Activated T-cell treated with anti-CD3 and anti-CD28 coated beads, Interleukin-2, amount 50 U/mL, for 24 hours (primary cell): ENCODE data around the gene C4orf54.

Experiments
- DNase-seq: peaks from one replicate; pipeline ENCODE4 v3.0.0-alpha.2; 2020
- H3K27ac Mint-ChIP-seq: 2 replicates; pipeline ENCODE4 v1.8.0; 2020; ENCODE audit warnings: mild to moderate bottlenecking, mixed read lengths
- H3K27me3 Mint-ChIP-seq: 2 replicates; pipeline ENCODE4 v1.8.0; 2020; ENCODE audit warnings: mixed read lengths
- H3K36me3 Mint-ChIP-seq: 2 replicates; pipeline ENCODE4 v1.8.0; 2020; ENCODE audit warnings: low read depth, mixed read lengths
- H3K4me1 Mint-ChIP-seq: 2 replicates; pipeline ENCODE4 v1.8.0; 2020; ENCODE audit warnings: low read depth, mixed read lengths
- H3K4me3 Mint-ChIP-seq: 2 replicates; pipeline ENCODE4 v1.8.0; 2020; ENCODE audit warnings: mild to moderate bottlenecking, moderate library complexity, mixed read lengths
- H3K9me3 Mint-ChIP-seq: 2 replicates; pipeline ENCODE4 v1.8.0; 2020; ENCODE audit warnings: mixed read lengths

Gene C4orf54

DNA sequence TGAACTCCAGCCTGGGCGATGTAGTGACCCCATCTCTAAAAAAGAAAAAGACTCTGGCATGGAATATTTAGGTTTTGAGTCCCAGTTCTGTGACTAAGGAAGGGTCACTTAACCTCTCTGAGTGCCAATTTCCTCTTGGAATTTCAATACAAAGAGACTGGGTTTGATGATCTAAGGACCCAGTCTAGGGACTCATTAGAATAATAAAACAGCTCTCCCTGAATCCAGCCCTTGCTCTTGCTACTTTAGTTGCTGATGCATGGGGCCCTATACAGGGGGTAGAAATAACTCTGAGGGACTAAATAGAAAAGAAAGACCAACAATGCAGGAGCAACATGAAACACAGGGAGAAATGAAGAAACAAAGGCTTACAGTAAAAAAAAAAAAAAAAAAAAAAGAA lies 12.6 kb downstream of the C4orf54 start:
- Mint-ChIP-seq H3K4me3 (no peak overlapping the region), H3K4me1 (no peaks in the 10 kb centered on the region), H3K27me3 (peaks cover 9% of the 10 kb centered on the region), H3K9me3 (no peaks in the 10 kb centered on the region), H3K27ac (no peak overlapping the region), H3K36me3 (no peaks in the 10 kb centered on the region)
- DNase-seq, result no peak

DNA sequence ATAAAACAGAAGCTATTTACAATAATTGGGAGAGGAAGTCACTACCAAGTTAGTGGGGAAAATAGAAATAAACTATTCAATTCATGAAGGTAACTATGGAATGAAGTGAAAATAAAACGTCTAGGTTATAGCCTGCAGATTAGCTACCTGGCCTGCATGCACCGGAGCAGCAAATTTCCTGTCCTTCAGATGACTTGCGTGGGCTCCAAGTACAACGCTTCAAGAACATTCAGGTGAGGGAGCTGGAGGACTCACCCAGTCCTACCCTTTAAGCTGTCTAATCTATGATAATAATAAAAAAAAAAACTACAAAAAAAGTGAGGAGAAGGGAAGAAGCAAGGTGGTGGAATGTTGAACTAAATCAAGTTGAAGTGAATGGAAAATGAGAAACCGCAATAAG lies 13.2 kb downstream of the C4orf54 start:
- Mint-ChIP-seq H3K36me3 (no peaks in the 10 kb centered on the region), H3K4me3 (no peak overlapping the region), H3K4me1 (no peaks in the 10 kb centered on the region), H3K9me3 (no peaks in the 10 kb centered on the region), H3K27me3 (peaks cover 8% of the 10 kb centered on the region), H3K27ac (no peak overlapping the region)
- DNase-seq, result no peak

DNA sequence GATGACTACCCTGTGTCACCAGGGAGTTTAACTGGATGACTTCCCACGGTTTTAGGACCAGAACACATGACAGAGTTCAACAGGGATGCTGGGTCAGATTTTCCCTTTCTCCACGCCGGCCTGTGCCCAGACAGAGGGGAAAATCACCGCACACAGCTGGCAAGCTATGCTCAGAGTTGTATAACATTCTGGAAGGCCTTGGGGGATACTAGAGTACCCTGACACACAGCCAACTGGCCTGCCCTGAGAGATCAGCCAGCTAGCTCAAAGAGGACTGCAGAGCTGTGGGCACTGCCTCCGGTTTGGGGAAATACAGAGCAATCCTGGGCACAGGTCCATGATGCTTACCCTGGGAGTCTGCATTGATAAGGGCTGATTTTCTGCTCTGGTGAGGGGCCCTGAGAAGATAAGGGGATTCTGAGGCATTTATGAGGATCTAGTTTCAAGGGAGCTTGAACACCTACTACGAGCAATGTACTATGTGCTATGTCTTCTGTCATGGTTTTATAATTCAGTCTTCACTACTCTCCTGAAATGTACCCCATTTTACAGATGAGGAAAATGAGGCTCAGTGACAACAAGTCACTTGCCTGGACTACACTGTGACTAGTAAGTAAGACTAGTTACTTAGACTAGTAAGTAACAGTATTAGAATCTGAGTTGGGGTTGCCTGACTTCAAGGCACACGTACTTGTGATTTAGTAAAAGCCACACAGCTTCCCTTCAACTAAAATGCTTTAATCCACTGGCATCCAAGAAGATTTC lies 14.7 kb downstream of the C4orf54 start:
- H3K36me3 Mint-ChIP-seq, result no peaks in the 10 kb centered on the region
- H3K9me3 Mint-ChIP-seq, result no peaks in the 10 kb centered on the region
- no peaks in the 10 kb centered on the region for H3K4me1 Mint-ChIP-seq
- no peak overlapping the region for H3K27ac Mint-ChIP-seq
- H3K27me3 Mint-ChIP-seq, result peaks cover 8% of the 10 kb centered on the region
- no peak for DNase-seq
- no peak overlapping the region for H3K4me3 Mint-ChIP-seq

DNA sequence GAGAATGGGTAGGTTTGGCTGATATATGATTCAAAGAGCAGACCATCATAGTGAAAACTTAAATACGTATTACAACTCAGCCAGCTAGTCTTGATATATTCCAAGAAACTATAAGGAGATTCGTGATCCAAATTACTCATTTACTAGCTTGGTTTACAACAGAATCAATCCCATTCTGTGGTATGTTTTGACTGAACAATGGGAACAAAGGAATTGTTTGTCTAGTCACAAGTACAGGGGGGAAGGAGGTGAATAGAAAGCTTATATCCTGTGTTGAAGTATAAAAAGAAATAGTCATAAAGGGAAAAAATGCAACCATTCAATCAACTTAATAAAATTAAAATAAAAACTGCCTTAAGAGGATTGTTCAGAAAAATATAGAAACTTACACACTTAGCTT lies 17.0 kb downstream of the C4orf54 start:
- Mint-ChIP-seq H3K4me3 (no peak overlapping the region), H3K9me3 (no peaks in the 10 kb centered on the region), H3K27ac (no peak overlapping the region), H3K4me1 (no peaks in the 10 kb centered on the region), H3K36me3 (no peaks in the 10 kb centered on the region), H3K27me3 (peaks cover 17% of the 10 kb centered on the region)
- DNase-seq, result no peak

DNA sequence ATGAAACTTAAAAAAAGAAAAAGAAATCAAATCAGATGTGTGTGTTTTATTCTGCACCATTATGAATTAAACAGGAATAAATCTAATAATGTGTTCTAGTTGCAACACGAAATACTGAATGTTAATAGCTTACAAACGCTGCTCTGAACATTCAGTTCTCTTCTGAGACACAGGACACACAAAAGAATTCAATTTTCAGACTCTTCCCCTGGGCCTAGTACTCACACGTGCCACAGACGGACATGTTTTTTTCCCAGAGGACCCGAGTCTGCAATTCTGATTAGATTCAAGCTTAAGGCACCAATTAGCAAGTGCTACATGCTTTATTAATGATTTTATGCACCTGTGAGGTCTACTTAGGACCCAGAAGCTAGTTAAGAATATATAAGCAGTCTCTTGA lies 20.5 kb downstream of the C4orf54 start:
- Mint-ChIP-seq H3K9me3 (no peaks in the 10 kb centered on the region), H3K27ac (no peak overlapping the region)

DNA sequence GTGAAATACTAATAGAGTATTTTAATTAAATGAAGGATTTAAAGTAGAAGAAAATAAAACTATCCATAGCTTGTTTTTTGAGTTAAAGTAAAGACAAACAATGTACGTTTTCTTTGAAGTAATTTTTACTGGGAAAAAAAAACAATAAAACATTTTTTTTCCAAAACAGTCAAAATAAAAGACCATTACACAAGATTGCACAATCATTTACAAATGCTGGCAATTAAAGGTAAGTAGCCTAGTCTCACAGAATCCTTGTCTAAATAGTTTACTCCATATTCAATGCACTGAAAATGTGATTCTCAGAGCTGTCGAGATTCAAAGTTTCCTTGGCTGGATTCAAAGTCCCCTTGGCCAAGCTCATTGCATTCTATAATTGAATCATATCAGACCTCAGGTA lies 21.2 kb downstream of the C4orf54 start:
- Mint-ChIP-seq H3K9me3 (no peaks in the 10 kb centered on the region), H3K4me1 (peaks cover 1% of the 10 kb centered on the region), H3K4me3 (no peak overlapping the region), H3K36me3 (no peaks in the 10 kb centered on the region), H3K27ac (no peak overlapping the region), H3K27me3 (peaks cover 29% of the 10 kb centered on the region)
- no peak for DNase-seq

More for the DNA sequence above, 20.5 kb downstream of the C4orf54 start:
- Mint-ChIP-seq H3K4me1 (peaks cover 1% of the 10 kb centered on the region), H3K4me3 (no peak overlapping the region), H3K27me3 (peaks cover 25% of the 10 kb centered on the region), H3K36me3 (no peaks in the 10 kb centered on the region)
- no peak for DNase-seq

DNA sequence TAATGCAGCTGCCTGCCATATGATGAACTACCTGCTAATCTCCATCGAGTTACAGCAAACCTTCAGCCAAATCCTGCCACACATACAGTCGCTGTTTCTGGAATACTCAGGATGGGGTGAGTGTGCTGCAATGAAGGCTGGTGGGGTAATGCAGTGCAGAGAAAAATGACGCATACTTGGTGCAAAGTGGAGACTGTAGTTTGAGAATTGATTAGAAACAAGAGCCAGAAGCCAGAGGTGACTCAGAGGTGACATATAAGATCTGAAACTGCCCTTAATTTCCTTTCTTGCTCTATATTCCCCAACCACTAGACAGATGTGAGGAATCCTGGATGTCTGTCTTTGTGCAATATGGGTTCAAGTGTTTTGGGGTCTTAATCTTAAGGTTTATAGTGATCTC lies 22.0 kb downstream of the C4orf54 start:
- peaks cover 1% of the 10 kb centered on the region for H3K4me1 Mint-ChIP-seq
- H3K9me3 Mint-ChIP-seq, result no peaks in the 10 kb centered on the region
- no peaks in the 10 kb centered on the region for H3K36me3 Mint-ChIP-seq
- peaks cover 27% of the 10 kb centered on the region for H3K27me3 Mint-ChIP-seq
- no peak overlapping the region for H3K27ac Mint-ChIP-seq
- DNase-seq, result no peak
- H3K4me3 Mint-ChIP-seq, result no peak overlapping the region

DNA sequence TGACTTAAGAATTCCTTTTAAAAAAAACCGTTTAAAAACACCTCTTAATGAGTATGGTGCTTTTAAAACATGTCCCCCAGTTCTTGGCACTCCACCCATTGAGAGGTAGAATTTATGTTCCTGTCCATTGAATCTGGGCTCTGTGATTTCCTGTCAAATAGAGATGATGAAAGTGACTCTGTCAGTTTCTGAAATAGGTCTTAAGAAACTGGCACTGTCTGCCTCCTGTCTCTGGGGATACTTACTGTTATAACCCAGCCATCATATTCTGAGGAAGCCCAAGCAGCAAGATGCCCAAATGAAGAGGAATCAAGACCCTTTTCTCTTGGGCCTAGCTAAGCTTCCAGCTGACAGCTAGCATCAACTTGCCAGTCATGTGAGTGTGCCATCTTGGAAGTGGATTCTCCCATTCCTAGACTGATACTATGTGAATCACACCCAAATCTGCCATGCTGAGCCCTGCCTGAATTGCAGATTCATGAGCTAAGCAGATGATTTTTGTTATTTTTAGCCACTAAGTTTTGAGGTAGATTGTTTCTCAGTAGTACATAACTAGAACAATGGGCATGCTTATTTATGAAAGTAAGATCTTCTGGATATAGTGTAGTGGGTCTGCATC lies 22.8 kb downstream of the C4orf54 start:
- no peak for DNase-seq
- Mint-ChIP-seq H3K4me3 (no peak overlapping the region), H3K4me1 (peaks cover 6% of the 10 kb centered on the region), H3K9me3 (no peaks in the 10 kb centered on the region), H3K36me3 (no peaks in the 10 kb centered on the region), H3K27me3 (peaks cover 21% of the 10 kb centered on the region), H3K27ac (no peak overlapping the region)

DNA sequence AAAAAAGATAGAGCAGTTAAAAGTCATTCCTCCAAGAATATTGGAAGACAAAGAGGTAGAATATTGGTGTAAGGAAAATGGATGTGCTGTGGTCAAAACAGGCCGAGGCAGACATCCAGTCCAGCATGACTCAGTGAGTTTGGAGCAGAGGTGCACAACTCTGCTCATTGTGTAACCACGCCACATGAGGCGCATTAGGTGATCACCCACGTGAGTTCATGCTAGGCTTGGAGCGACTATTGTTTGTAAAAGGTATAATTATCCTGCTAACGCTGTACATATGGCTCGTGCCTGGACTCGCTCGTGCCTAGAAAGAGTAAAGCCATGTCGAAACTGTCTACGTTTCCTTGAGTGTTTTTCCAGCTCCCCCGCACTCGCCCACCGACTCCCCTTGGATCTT lies 23.9 kb downstream of the C4orf54 start:
- no peak for DNase-seq
- Mint-ChIP-seq H3K4me3 (no peak overlapping the region), H3K4me1 (peaks cover 8% of the 10 kb centered on the region)

DNA sequence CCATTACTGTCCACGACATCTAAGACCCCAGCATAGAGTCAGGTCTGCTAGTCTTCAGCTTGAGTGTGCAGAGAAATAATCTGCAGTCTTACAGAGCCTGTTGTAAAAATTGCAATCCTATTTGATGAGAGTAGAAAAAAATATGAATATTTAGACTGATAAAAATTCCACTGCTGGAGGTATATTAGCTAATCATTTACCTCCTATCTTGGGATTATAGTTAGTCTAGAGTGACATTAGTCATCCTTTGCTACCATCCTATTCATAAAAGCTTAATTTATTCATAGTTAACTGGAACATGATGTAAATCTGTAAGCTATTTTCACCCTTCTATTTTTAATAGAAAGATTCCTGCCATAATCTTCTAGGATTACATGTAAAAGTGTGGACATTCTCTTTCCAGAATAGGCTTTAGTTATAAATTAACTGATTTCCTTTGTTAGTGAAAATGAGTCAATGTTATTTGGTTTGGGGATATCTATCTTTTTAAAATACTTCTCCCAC lies 26.7 kb downstream of the C4orf54 start:
- no peaks in the 10 kb centered on the region for H3K36me3 Mint-ChIP-seq
- no peak overlapping the region for H3K4me3 Mint-ChIP-seq
- H3K4me1 Mint-ChIP-seq, result peaks cover 8% of the 10 kb centered on the region
- no peak for DNase-seq
- H3K9me3 Mint-ChIP-seq, result no peaks in the 10 kb centered on the region
- H3K27me3 Mint-ChIP-seq, result peaks cover 12% of the 10 kb centered on the region
- H3K27ac Mint-ChIP-seq, result no peak overlapping the region

More for the DNA sequence above, 23.9 kb downstream of the C4orf54 start:
- no peaks in the 10 kb centered on the region for H3K9me3 Mint-ChIP-seq
- no peak overlapping the region for H3K27ac Mint-ChIP-seq
- no peaks in the 10 kb centered on the region for H3K36me3 Mint-ChIP-seq
- H3K27me3 Mint-ChIP-seq, result peaks cover 21% of the 10 kb centered on the region

DNA sequence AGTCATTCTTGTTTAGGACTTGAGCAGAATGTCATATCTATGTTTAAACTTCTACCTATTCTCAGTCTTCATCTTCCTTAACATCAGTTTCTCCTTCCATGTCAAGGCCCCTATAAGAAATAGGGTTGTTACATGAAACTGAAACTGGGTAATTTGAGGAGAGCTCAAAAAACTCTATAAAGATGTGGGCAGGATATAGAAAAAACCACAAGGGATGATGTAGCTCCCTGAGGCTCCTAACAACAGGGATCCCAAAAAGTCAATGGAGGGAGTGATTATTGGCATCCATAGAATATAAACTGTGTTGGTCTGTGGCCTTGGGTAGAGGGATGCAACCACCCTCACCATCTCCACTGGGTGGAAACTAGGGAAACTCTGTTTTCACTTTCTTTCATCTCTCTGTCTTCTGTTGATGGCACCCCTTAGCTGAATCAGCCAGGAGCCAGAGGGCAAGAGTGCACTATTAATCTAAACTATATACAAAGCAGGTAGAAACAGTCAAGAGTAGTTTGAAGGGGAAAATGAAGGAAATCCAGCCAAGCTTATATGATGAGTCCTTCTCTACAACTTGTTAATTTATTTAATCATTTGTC lies 27.6 kb downstream of the C4orf54 start:
- H3K9me3 Mint-ChIP-seq, result no peaks in the 10 kb centered on the region
- peaks cover 6% of the 10 kb centered on the region for H3K4me1 Mint-ChIP-seq
- H3K27ac Mint-ChIP-seq, result no peak overlapping the region
- H3K36me3 Mint-ChIP-seq, result no peaks in the 10 kb centered on the region
- H3K27me3 Mint-ChIP-seq, result peaks cover 11% of the 10 kb centered on the region
- DNase-seq, result no peak
- no peak overlapping the region for H3K4me3 Mint-ChIP-seq

DNA sequence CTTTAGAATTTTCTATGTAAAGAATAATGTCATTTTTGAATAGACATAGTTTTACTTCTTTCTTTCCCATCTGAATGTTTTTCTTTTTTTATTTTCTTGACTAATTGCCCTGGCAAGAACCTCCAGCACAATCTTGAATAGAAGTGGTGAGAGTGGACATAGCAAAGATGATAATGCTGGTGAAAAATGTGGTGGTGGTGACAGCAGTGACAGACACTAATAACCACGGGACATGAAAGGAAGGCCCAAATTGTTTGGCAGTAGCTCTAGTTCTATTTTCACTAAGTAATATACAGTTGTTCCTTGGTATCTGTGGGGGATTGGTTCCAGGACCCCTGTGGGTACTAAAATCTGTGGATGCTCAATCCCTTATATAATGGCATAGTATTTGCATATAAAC lies 29.6 kb downstream of the C4orf54 start:
- no peak overlapping the region for H3K4me3 Mint-ChIP-seq
- no peaks in the 10 kb centered on the region for H3K36me3 Mint-ChIP-seq
- H3K27ac Mint-ChIP-seq, result no peak overlapping the region
- no peak for DNase-seq
- peaks cover 6% of the 10 kb centered on the region for H3K4me1 Mint-ChIP-seq
- H3K9me3 Mint-ChIP-seq, result no peaks in the 10 kb centered on the region
- H3K27me3 Mint-ChIP-seq, result peaks cover 8% of the 10 kb centered on the region

DNA sequence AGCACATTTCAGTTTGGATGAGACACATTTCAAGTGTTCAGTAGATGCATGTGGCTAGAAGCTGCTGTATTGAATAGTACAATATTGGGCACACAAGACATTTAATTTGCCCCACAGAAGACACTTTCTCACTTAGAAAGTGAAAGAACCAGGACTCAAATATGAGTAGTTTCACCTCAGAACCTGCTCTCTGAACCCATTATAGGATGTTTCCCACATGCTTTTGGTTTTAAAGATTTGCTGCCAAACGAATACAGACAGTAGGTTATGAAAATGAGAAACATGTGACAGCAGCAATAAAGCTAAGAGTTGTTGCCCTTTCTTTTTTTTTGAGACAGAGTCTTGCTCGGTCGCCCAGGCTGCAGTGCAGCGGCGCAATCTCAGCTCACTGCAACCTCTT lies 32.3 kb downstream of the C4orf54 start:
- Mint-ChIP-seq H3K4me1 (peaks cover 6% of the 10 kb centered on the region), H3K9me3 (no peaks in the 10 kb centered on the region), H3K27me3 (no peaks in the 10 kb centered on the region), H3K4me3 (no peak overlapping the region), H3K36me3 (no peaks in the 10 kb centered on the region), H3K27ac (no peak overlapping the region)
- DNase-seq, result no peak

DNA sequence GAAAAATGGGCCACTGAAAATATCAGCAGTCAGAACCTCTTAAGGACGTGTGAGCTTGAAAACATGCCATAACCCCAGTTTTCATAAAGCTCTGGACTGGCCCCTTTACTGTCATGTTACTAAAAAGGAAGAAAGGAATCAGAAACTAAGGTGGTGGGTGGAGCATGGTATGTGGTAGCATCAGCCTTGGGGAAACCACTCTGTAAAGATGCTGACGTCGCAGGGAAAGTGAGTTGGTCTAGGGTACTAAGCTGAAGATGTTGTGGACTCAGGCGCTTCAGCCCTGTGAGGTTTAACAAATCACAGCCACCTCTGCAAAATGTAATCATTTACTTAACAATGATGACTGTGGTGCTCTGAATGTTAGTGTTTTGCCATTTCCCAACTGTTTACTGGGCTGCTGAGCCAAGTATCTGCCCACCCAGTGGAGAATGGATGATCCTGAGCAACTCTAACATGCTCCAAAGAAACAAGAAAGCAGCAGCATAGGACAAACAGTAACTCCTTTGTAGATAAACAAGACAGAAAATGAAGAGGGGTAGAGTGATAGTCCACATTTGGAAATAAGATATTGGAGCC lies 33.4 kb downstream of the C4orf54 start:
- Mint-ChIP-seq H3K9me3 (no peaks in the 10 kb centered on the region), H3K4me1 (no peaks in the 10 kb centered on the region), H3K27ac (no peak overlapping the region), H3K4me3 (no peak overlapping the region), H3K36me3 (no peaks in the 10 kb centered on the region), H3K27me3 (no peaks in the 10 kb centered on the region)
- no peak for DNase-seq

DNA sequence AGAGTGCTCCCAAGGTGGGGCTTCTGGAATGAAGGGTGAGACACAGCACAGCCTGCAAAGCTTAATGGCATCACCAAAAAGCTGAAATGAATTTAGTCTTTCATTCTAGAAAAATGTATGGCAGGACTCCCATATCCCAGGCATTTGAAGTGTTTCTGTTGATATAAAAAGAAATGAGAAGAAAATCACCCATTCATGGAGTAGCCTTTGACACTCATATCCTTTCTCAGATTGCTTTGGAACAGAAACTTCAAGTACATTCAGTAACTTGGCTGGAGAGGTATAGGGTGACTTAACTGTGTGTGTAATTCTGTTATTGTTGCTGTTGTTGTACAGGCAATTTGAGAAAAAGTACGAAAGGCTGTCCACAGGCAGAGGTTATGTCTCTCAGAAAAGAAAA lies 35.3 kb downstream of the C4orf54 start:
- no peaks in the 10 kb centered on the region for H3K36me3 Mint-ChIP-seq
- H3K27me3 Mint-ChIP-seq, result no peaks in the 10 kb centered on the region
- DNase-seq, result no peak
- no peak overlapping the region for H3K4me3 Mint-ChIP-seq
- H3K4me1 Mint-ChIP-seq, result no peaks in the 10 kb centered on the region
- H3K27ac Mint-ChIP-seq, result no peak overlapping the region
- H3K9me3 Mint-ChIP-seq, result no peaks in the 10 kb centered on the region
